PC-9 (cell line): ENCODE data around the gene COL18A1.

Experiments
- EZH2 ChIP-seq: fragments of 200-600 bp; sonication (generic); IDR thresholded peaks from 2 replicates; pipeline ENCODE4 v1.8.0; 2017; ENCODE audit warnings: antibody characterized with exemption, low read depth
- TF ChIP-seq, protein P1 (sequence below): fragments of 200-600 bp; sonication (generic); conservative IDR thresholded peaks from 2 replicates; pipeline ENCODE4 v1.6.1; 2017; ENCODE audit warnings: mixed run types, antibody characterized with exemption, mild to moderate bottlenecking, moderate library complexity

DNA sequence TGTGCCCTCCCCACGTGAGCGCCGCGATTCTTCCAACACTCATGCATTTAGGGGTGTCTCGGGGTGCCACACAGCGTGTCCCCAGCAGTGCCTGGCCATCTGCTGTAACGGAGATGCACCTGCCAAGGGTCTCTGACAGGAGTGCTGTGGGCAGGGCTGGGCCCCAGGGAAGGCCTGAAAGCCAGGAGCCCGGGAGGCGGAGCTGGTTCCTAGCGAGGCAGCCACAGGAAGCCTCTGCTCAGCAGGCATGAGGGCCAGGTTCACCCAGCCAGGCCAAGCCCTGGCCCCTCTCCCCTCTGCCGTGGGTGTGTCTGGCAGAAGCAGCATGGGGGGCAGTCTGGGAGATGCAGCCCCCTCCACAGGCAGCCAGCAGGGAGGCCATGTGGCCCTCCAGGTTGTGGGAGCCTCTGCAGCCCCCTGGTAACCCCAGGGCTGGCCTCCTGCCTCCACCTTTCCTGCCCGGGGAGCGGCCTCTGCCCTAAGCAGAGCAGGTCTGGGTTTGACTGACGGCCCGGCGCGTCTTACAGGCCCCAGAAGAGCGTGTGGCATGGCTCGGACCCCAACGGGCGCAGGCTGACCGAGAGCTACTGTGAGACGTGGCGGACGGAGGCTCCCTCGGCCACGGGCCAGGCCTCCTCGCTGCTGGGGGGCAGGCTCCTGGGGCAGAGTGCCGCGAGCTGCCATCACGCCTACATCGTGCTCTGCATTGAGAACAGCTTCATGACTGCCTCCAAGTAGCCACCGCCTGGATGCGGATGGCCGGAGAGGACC is 106.9 kb downstream of the COL18A1 start:
- TF ChIP-seq, protein P1, sequence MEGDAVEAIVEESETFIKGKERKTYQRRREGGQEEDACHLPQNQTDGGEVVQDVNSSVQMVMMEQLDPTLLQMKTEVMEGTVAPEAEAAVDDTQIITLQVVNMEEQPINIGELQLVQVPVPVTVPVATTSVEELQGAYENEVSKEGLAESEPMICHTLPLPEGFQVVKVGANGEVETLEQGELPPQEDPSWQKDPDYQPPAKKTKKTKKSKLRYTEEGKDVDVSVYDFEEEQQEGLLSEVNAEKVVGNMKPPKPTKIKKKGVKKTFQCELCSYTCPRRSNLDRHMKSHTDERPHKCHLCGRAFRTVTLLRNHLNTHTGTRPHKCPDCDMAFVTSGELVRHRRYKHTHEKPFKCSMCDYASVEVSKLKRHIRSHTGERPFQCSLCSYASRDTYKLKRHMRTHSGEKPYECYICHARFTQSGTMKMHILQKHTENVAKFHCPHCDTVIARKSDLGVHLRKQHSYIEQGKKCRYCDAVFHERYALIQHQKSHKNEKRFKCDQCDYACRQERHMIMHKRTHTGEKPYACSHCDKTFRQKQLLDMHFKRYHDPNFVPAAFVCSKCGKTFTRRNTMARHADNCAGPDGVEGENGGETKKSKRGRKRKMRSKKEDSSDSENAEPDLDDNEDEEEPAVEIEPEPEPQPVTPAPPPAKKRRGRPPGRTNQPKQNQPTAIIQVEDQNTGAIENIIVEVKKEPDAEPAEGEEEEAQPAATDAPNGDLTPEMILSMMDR, result no peak
- no peak for TF ChIP-seq EZH2
